CD14-positive monocyte (primary cell): ENCODE measurements around the gene CAMTA1. TPM values are rescaled to one million over a fixed set of nuclear protein-coding genes. Genes with fewer than 3 reads are reported as not detected.

Source experiments
- DNase-seq, 3 donors: peaks; one replicate each; pipeline ENCODE4 v3.0.0-alpha.2; 2011 to 2022
- H2AFZ ChIP-seq: 2 replicates; pipeline ENCODE4 v1.6.0; 2012; ENCODE audit warnings: mild to moderate bottlenecking, low read depth, low read length, inconsistent platforms; ENCODE audit not compliant: insufficient read depth, poor library complexity, severe bottlenecking
- H3K27ac ChIP-seq, 2 donors: 1 replicate in 1 of 2; 2 replicates in 1 of 2; pipeline ENCODE4 v1.5.1; 2012 to 2013; ENCODE audit warnings: low read length in 2 of 2, control low read depth in 1 of 2, inconsistent platforms in 1 of 2, low read depth in 1 of 2, mild to moderate bottlenecking in 1 of 2
- H3K27me3 ChIP-seq, 2 donors: one replicate each; pipeline versions ENCODE4 v1.6.0 to v1.6.1; 2011 to 2013; ENCODE audit warnings: low read length in 2 of 2; ENCODE audit not compliant: control insufficient read depth in 2 of 2, insufficient read depth in 2 of 2
- H3K36me3 ChIP-seq, 2 donors: replicated peaks in 1 of 2; 1 replicate in 1 of 2; 2 replicates in 1 of 2; pipeline versions ENCODE4 v1.5.1 to v1.6.1; 2012 to 2013; ENCODE audit warnings: low read length in 2 of 2, control low read depth in 1 of 2, inconsistent platforms in 1 of 2, mild to moderate bottlenecking in 1 of 2; ENCODE audit not compliant: insufficient read depth in 2 of 2, control insufficient read depth in 1 of 2
- H3K4me1 ChIP-seq, 2 donors: 1 replicate in 1 of 2; 2 replicates in 1 of 2; pipeline versions ENCODE4 v1.5.1 to v1.6.1; 2012 to 2013; ENCODE audit warnings: low read length in 2 of 2, control low read depth in 1 of 2, inconsistent platforms in 1 of 2, mild to moderate bottlenecking in 1 of 2, moderate library complexity in 1 of 2; ENCODE audit not compliant: insufficient read depth in 2 of 2, control insufficient read depth in 1 of 2
- H3K4me2 ChIP-seq: replicated peaks from 2 replicates; pipeline ENCODE3; 2012; ENCODE audit warnings: low read length, moderate library complexity, mild to moderate bottlenecking; ENCODE audit not compliant: poor library complexity, severe bottlenecking; ENCODE audit errors: extremely low read depth
- H3K4me3 ChIP-seq, 3 experiments: fragments of 200-600 bp in 1 of 3; sonication (generic) in 1 of 3; replicated peaks in 1 of 3; 1 replicate in 2 of 3; 2 replicates in 1 of 3; pipeline ENCODE4 v1.5.1; 2011 to 2013; ENCODE audit warnings: low read length in 3 of 3, mild to moderate bottlenecking in 3 of 3, control low read depth in 2 of 3, low read depth in 2 of 3, inconsistent platforms in 1 of 3, moderate library complexity in 1 of 3
- H3K79me2 ChIP-seq: 2 replicates; pipeline ENCODE4 v1.6.0; 2012; ENCODE audit warnings: mild to moderate bottlenecking, control low read depth, inconsistent platforms, low read length, moderate library complexity; ENCODE audit not compliant: insufficient read depth
- H3K9ac ChIP-seq: 2 replicates; pipeline ENCODE4 v1.6.0; 2017; ENCODE audit warnings: low read length, mild to moderate bottlenecking; ENCODE audit not compliant: insufficient read depth, poor library complexity, severe bottlenecking
- H3K9me3 ChIP-seq, 2 donors: replicated peaks in 1 of 2; 1 replicate in 1 of 2; 2 replicates in 1 of 2; pipeline versions ENCODE4 v1.5.1 to v1.6.1; 2012 to 2013; ENCODE audit warnings: low read length in 2 of 2, control low read depth in 1 of 2; ENCODE audit not compliant: control insufficient read depth in 1 of 2, insufficient read depth in 1 of 2
- H4K20me1 ChIP-seq: 2 replicates; pipeline ENCODE4 v1.6.0; 2012; ENCODE audit warnings: mild to moderate bottlenecking, low read length, control low read depth, moderate library complexity; ENCODE audit not compliant: insufficient read depth
- H3K27ac Mint-ChIP-seq, 7 donors: one replicate each; pipeline ENCODE4 v1.8.0; 2020; ENCODE audit warnings: mild to moderate bottlenecking in 7 of 7, mixed read lengths in 7 of 7, moderate library complexity in 6 of 7, inconsistent platforms in 2 of 7
- H3K27me3 Mint-ChIP-seq, 3 donors: one replicate each; pipeline ENCODE4 v1.8.0; 2021 to 2022; ENCODE audit warnings: low read depth in 3 of 3, mild to moderate bottlenecking in 3 of 3, mixed read lengths in 3 of 3, moderate library complexity in 3 of 3, inconsistent platforms in 1 of 3
- H3K36me3 Mint-ChIP-seq, 2 donors: one replicate each; pipeline ENCODE4 v1.8.0; 2020; ENCODE audit warnings: mixed read lengths in 2 of 2, inconsistent platforms in 1 of 2, mild to moderate bottlenecking in 1 of 2
- H3K4me1 Mint-ChIP-seq: one replicate; pipeline ENCODE4 v1.8.0; 2020; ENCODE audit warnings: mild to moderate bottlenecking, mixed read lengths
- H3K4me3 Mint-ChIP-seq, 2 donors: one replicate each; pipeline ENCODE4 v1.8.0; 2020; ENCODE audit warnings: mild to moderate bottlenecking in 2 of 2, mixed read lengths in 2 of 2, moderate library complexity in 1 of 2
- H3K9me3 Mint-ChIP-seq, 7 donors: one replicate each; pipeline ENCODE4 v1.8.0; 2020 to 2022; ENCODE audit warnings: mixed read lengths in 7 of 7, mild to moderate bottlenecking in 6 of 7, moderate library complexity in 6 of 7, inconsistent platforms in 2 of 7
- WGBS: methylation state at CpG from one replicate; pipeline ENCODE4 v1.1.5; 2013; ENCODE audit warnings: missing lambda C conversion rate; ENCODE audit not compliant: insufficient coverage; 5-methylcytosine and 5-hydroxymethylcytosine counted together
- intact Hi-C, 2 donors: fragments of 100-400 bp; cut with micrococcal nuclease; formaldehyde crosslinking; loops; one replicate each; pipeline versions ENCODE4 v1.15.0 to v1.15.1; 2023
- polyA plus RNA-seq, 3 donors: library from polyadenylated mRNA; depleted of rRNA in 1 of 3; unstranded in 2 of 3; stranded (reverse) in 1 of 3; fragments of 300-500 nt in 2 of 3; fragments of >200 nt in 1 of 3; fragmentation: Illumina TruSeq in 2 of 3; gene quantifications; 1 replicate in 2 of 3; 2 replicates in 1 of 3; pipeline ENCODE4 v1.2.3, GENCODE V29; 2012 to 2021
- TF ChIP-seq, protein P1 (sequence below): fragments of 200-600 bp; IDR thresholded peaks from one replicate; pipeline ENCODE4 v1.8.0; 2022; ENCODE audit warnings: antibody characterized with exemption, mild to moderate bottlenecking

CAMTA1 gene
- polyA plus RNA-seq, 3 donors: 52.0 to 89.6 (median 78.3) TPM

DNA sequence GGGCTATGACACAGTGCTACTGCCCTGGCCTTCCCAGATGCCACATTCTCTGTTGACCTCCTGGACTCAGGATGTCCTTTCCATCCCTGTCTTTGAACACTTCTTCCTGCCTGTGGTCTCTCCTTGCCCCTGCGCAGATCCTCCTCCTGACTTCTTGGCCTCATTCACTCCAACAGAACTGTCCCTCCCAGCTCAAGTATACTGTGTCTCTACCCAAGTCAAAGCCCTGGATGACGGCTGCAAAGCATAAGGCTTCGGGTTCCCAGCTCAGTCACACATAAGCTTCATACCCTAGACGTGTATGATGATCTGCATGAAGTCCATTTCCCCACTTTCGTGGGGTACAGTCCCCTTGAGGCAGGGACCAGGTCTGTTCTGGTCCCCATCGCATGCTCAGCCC lies 657.7 kb downstream of the CAMTA1 start:
- H3K9ac ChIP-seq: no peak overlapping the region
- no peaks in the 10 kb centered on the region for H3K27me3 ChIP-seq
- H3K4me1 ChIP-seq: no peaks in the 10 kb centered on the region
- H3K4me2 ChIP-seq: no peak overlapping the region
- peaks cover 0 to 1% (median 0%) of the 10 kb centered on the region in 7 donors for H3K9me3 Mint-ChIP-seq
- DNase-seq: no peak
- TF ChIP-seq, protein P1, sequence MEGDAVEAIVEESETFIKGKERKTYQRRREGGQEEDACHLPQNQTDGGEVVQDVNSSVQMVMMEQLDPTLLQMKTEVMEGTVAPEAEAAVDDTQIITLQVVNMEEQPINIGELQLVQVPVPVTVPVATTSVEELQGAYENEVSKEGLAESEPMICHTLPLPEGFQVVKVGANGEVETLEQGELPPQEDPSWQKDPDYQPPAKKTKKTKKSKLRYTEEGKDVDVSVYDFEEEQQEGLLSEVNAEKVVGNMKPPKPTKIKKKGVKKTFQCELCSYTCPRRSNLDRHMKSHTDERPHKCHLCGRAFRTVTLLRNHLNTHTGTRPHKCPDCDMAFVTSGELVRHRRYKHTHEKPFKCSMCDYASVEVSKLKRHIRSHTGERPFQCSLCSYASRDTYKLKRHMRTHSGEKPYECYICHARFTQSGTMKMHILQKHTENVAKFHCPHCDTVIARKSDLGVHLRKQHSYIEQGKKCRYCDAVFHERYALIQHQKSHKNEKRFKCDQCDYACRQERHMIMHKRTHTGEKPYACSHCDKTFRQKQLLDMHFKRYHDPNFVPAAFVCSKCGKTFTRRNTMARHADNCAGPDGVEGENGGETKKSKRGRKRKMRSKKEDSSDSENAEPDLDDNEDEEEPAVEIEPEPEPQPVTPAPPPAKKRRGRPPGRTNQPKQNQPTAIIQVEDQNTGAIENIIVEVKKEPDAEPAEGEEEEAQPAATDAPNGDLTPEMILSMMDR: no peak
- H3K4me3 ChIP-seq: no peak overlapping the region
- no peak overlapping the region for H3K27ac ChIP-seq
- H2AFZ ChIP-seq: no peak overlapping the region
- H3K9me3 ChIP-seq: no peaks in the 10 kb centered on the region
- intact Hi-C loops: no loop called here
- H3K36me3 Mint-ChIP-seq: no peaks in the 10 kb centered on the region
- no peak overlapping the region for H3K4me3 Mint-ChIP-seq
- no peaks in the 10 kb centered on the region for H3K27me3 Mint-ChIP-seq
- 92% methylated on average over 6 of the region's 6 CpGs for WGBS
- H3K4me1 Mint-ChIP-seq: peaks cover 3% of the 10 kb centered on the region
- no peak overlapping the region for H3K27ac Mint-ChIP-seq
- H3K36me3 ChIP-seq: no peaks in the 10 kb centered on the region
- H4K20me1 ChIP-seq: no peaks in the 10 kb centered on the region
- no peaks in the 10 kb centered on the region for H3K79me2 ChIP-seq

DNA sequence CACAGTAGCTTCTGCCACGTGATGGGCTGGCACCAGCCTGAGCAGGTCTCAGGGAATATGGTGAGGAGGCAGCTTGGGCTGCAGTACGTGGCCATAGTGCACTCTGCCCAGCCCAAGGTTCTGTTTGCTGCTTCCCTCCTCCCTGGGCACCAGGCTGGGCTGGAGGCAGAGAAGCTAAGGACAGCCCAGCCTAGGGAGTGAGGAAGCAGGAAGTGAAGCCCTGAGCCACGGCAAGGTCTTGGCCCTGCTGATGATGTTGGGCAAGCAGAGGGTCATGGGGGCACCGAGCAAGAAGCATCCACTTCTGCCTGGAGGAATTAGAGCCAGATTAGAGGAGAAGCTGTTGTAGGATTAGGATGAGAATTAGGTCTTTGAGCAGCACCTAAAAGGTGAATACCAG lies 659.1 kb downstream of the CAMTA1 start:
- Mint-ChIP-seq H3K4me1 (peaks cover 3% of the 10 kb centered on the region), H3K9me3 (peaks cover 0 to 1% (median 0%) of the 10 kb centered on the region in 7 donors), H3K4me3 (no peak overlapping the region), H3K27me3 (no peaks in the 10 kb centered on the region), H3K27ac (peak overlapping the region in 1 of 7 donors; percentile 39), H3K36me3 (no peaks in the 10 kb centered on the region)
- WGBS: 55% methylated on average over 4 of the region's 4 CpGs
- no peak overlapping the region for H3K4me2 ChIP-seq
- no peak for DNase-seq
- intact Hi-C loops: no loop called here
- TF ChIP-seq, protein P1: no peak
- H3K4me1 ChIP-seq: no peaks in the 10 kb centered on the region
- no peak overlapping the region for H2AFZ ChIP-seq
- H3K36me3 ChIP-seq: no peaks in the 10 kb centered on the region
- H4K20me1 ChIP-seq: no peaks in the 10 kb centered on the region
- H3K4me3 ChIP-seq: no peak overlapping the region
- H3K27me3 ChIP-seq: no peaks in the 10 kb centered on the region
- H3K79me2 ChIP-seq: no peaks in the 10 kb centered on the region
- H3K27ac ChIP-seq: no peak overlapping the region
- no peaks in the 10 kb centered on the region for H3K9me3 ChIP-seq
- no peak overlapping the region for H3K9ac ChIP-seq
